Measurements from ENCODE around the gene DUS4L.

GRCh38 chr7:107580716-107581383 lies 17.1 kb downstream of the DUS4L start:
- TF ChIP-seq GATA2 (IDR thresholded peaks at IDR 0.05; ENCODE audit: low read depth, low read length) (no peak), GATA3 (IDR thresholded peaks at IDR 0.05; ENCODE audit: low read depth, low read length) (no peak)
